ENCODE measurements around the gene DPEP2. TPM values are rescaled to one million over a fixed set of nuclear protein-coding genes. Genes with fewer than 3 reads are reported as not detected.

DPEP2 gene
- total and polyA plus RNA-seq, 10 of the 15 experiments (the other 5 are each of a cell fraction or from before 2014, with no cell fraction given) = 0.04 to 4.0 (median 2.1) TPM

DNA sequence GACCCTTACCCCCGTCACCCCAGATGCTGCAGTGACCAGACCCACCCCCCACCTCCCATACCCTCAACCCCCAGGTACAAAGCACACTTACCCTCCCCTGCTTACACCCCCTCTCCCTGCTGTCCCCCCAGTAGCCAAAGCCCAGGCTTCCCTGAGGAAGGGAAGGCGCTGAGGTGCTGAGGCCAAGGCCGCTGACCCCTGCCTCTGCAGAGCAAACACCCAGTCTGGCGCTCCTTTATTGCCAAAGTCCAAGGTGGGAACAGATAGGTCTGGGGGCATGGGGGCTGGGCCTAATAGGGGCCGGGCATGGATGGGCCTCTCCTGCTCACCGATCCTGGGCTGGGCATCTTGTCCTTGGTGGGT lies 56.0 kb downstream of the DPEP2 start:
- ChIA-PET RAD21 (ENCODE audit: unreplicated experiment) (no interaction called here), CTCF (interaction anchor here (1.3 to 1.7 kb wide), 2 partner anchors 21 to 98 kb away, joined by 4 to 5 read pairs; no protein-coding TSS in a partner anchor), POLR2A (no interaction called here), SMC1A (ENCODE audit: uncharacterized antibody, unreplicated experiment) (no interaction called here)
- no peak overlapping the region for H3K4me3 ChIP-seq
- in situ Hi-C loops (cut with MboI) = no loop called here
- H4K20me1 ChIP-seq (ENCODE audit: control insufficient read depth, insufficient read depth) = no peaks in the 10 kb centered on the region
- H3K9ac ChIP-seq (ENCODE audit: control insufficient read depth, insufficient read depth, low read length) = no peak overlapping the region
- intact Hi-C loops (cut with micrococcal nuclease; ENCODE audit: unreplicated experiment) = no loop called here
- H3K36me3 ChIP-seq (ENCODE audit: control insufficient read depth in 2 of 2, insufficient read depth in 2 of 2, low read length in 1 of 2) = peaks cover 0 to 12% of the 10 kb centered on the region in 2 experiments; a peak in 3 of 4 replicates
- BruUV-seq (replicated peaks) = no TSS peak
- peaks cover 7% of the 10 kb centered on the region for H3K4me1 ChIP-seq (ENCODE audit: control insufficient read depth, insufficient read depth, low read length)
- ATAC-seq = no peak
- no peaks in the 10 kb centered on the region for H3K27me3 ChIP-seq (replicated peaks in 1 of 2; ENCODE audit: control insufficient read depth in 2 of 2, insufficient read depth in 2 of 2, low read length in 1 of 2)
- FAIRE-seq = no peak
- DNase-seq (ENCODE audit: low read depth, low spot score) = no peak
- H3K9me3 ChIP-seq (replicated peaks; ENCODE audit: control insufficient read depth, insufficient read depth, low read length) = no peaks in the 10 kb centered on the region
- no peak overlapping the region for H2AFZ ChIP-seq (ENCODE audit: control insufficient read depth, low read depth, low read length)
- H3K4me2 ChIP-seq (ENCODE audit: control insufficient read depth, insufficient read depth) = no peak overlapping the region
- H3K79me2 ChIP-seq (ENCODE audit: control insufficient read depth, insufficient read depth, low read length) = no peaks in the 10 kb centered on the region
- no peak overlapping the region for H3K27ac ChIP-seq (ENCODE audit: control insufficient read depth, insufficient read depth)
- WGBS (ENCODE audit: insufficient coverage, insufficient replicate concordance, low lambda C conversion rate, missing lambda C conversion rate) = 90% methylated on average over 6 of the region's 6 CpGs
- TF ChIP-seq TAF1 (IDR thresholded peaks at IDR 0.05; ENCODE audit: borderline replicate concordance, low read depth, low read length) (no peak), RAD51 (IDR thresholded peaks at IDR 0.05) (no peak), HDGF (IDR thresholded peaks at IDR 0.05) (no peak), SUZ12 (IDR thresholded peaks at IDR 0.05; ENCODE audit: unreplicated experiment) (no peak), ZSCAN29 (IDR thresholded peaks at IDR 0.05) (no peak), IKZF1 (conservative IDR thresholded peaks at IDR 0.05) (no peak), RFX5 (IDR thresholded peaks at IDR 0.05; ENCODE audit: low read depth, low read length) (no peak)
- TF ChIP-seq, protein P1, sequence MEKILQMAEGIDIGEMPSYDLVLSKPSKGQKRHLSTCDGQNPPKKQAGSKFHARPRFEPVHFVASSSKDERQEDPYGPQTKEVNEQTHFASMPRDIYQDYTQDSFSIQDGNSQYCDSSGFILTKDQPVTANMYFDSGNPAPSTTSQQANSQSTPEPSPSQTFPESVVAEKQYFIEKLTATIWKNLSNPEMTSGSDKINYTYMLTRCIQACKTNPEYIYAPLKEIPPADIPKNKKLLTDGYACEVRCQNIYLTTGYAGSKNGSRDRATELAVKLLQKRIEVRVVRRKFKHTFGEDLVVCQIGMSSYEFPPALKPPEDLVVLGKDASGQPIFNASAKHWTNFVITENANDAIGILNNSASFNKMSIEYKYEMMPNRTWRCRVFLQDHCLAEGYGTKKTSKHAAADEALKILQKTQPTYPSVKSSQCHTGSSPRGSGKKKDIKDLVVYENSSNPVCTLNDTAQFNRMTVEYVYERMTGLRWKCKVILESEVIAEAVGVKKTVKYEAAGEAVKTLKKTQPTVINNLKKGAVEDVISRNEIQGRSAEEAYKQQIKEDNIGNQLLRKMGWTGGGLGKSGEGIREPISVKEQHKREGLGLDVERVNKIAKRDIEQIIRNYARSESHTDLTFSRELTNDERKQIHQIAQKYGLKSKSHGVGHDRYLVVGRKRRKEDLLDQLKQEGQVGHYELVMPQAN (conservative IDR thresholded peaks at IDR 0.05) = no peak

Measured in GM12878 (cell line).